ENCODE measurements around the gene GAK. TPM values are rescaled to one million over a fixed set of nuclear protein-coding genes. Genes with fewer than 3 reads are reported as not detected.
"Not testable (repeated sequence)": the region's sequence is repeated elsewhere in the genome, so short reads cannot be mapped to it uniquely, and the experiment has no call there.

Gene GAK
- 130 TPM for total RNA-seq
- long read RNA-seq, full-length matches to known transcripts: 24 of 173 reads
- long read RNA-seq, partial matches to known transcripts: 92 of 173 reads
- long read RNA-seq, other reads (novel, unspliced or antisense): 57 of 173 reads

GRCh38 chr4:931960-932712, at the start of gene GAK, which contains the start of gene TMEM175:
GAK (minus strand) TSS chr4:932316; CDS start chr4:932187, 129 bp downstream.
TMEM175 (plus strand) TSS chr4:932460; CDS start chr4:947740, 15,280 bp downstream.
- H3K4me3 ChIP-seq: peak within 1 kb of the TSS; percentile 97
- intact Hi-C loops (cut with DNase I): no loop called here
- no peaks in the 10 kb centered on the region for H3K27me3 ChIP-seq (ENCODE audit: low read depth)
- TF ChIP-seq CTCF (IDR thresholded peaks at IDR 0.05): no peak
- ATAC-seq (peak; percentile 98 to 99), DNase-seq (peak; percentile 97)
- H3K4me1 ChIP-seq: peaks cover 32% of the 10 kb centered on the region
- H3K36me3 ChIP-seq: no peaks in the 10 kb centered on the region
- peak within 1 kb of the TSS; percentile 96 for H3K27ac ChIP-seq
- H3K9me3 ChIP-seq: no peaks in the 10 kb centered on the region

GRCh38 chr4:978957-979701, 47.0 kb upstream of the GAK start:
- peak; percentile 50 to 64 for ATAC-seq
- H3K4me3 ChIP-seq: no peak overlapping the region
- no peak for TF ChIP-seq CTCF (IDR thresholded peaks at IDR 0.05)
- H3K36me3 ChIP-seq: no peaks in the 10 kb centered on the region
- no peak for DNase-seq
- H3K4me1 ChIP-seq: peaks cover 13% of the 10 kb centered on the region
- no peak overlapping the region for H3K27ac ChIP-seq
- no peaks in the 10 kb centered on the region for H3K27me3 ChIP-seq (ENCODE audit: low read depth)
- intact Hi-C loops (cut with DNase I): no loop called here
- H3K9me3 ChIP-seq: no peaks in the 10 kb centered on the region

GRCh38 chr4:976016-976415, 43.9 kb upstream of the GAK start:
- H3K27me3 ChIP-seq (ENCODE audit: low read depth); H3K27ac ChIP-seq; ATAC-seq; DNase-seq; H3K36me3 ChIP-seq; intact Hi-C loops (cut with DNase I); H3K9me3 ChIP-seq; H3K4me3 ChIP-seq: not testable (repeated sequence)
- peaks cover 38% of the 10 kb centered on the region for H3K4me1 ChIP-seq

GRCh38 chr4:974668-975067, 42.6 kb upstream of the GAK start:
- H3K4me1 ChIP-seq: peaks cover 44% of the 10 kb centered on the region
- no peak overlapping the region for H3K27ac ChIP-seq
- no peaks in the 10 kb centered on the region for H3K36me3 ChIP-seq
- ATAC-seq (no peak), DNase-seq (no peak)
- no peak for TF ChIP-seq CTCF (IDR thresholded peaks at IDR 0.05)
- H3K27me3 ChIP-seq (ENCODE audit: low read depth): no peaks in the 10 kb centered on the region
- no peaks in the 10 kb centered on the region for H3K9me3 ChIP-seq
- no peak overlapping the region for H3K4me3 ChIP-seq
- intact Hi-C loops (cut with DNase I): no loop called here

GRCh38 chr4:973431-974397, 41.6 kb upstream of the GAK start, which contains the start of gene DGKQ:
DGKQ (minus strand) TSS chr4:973569; CDS start chr4:973482, 87 bp downstream.
- Histone ChIP-seq H3K4me3 (peak within 1 kb of the TSS; percentile 88), H3K9me3 (no peaks in the 10 kb centered on the region), H3K27ac (no peak within 1 kb of the TSS), H3K27me3 (ENCODE audit: low read depth) (no peaks in the 10 kb centered on the region), H3K36me3 (no peaks in the 10 kb centered on the region), H3K4me1 (peaks cover 34% of the 10 kb centered on the region)
- ATAC-seq (peak; percentile 97 to 98), DNase-seq (peak; percentile 91)
- no peak for TF ChIP-seq CTCF (IDR thresholded peaks at IDR 0.05)
- intact Hi-C loops (cut with DNase I): no loop called here

All from lower lobe of right lung (tissue), 2 donors.